ENCODE data around the gene CYP19A1.
A peak's percentile ranks its signal among the peaks of the same experiment; 100 is the strongest.

CYP19A1 gene

DNA sequence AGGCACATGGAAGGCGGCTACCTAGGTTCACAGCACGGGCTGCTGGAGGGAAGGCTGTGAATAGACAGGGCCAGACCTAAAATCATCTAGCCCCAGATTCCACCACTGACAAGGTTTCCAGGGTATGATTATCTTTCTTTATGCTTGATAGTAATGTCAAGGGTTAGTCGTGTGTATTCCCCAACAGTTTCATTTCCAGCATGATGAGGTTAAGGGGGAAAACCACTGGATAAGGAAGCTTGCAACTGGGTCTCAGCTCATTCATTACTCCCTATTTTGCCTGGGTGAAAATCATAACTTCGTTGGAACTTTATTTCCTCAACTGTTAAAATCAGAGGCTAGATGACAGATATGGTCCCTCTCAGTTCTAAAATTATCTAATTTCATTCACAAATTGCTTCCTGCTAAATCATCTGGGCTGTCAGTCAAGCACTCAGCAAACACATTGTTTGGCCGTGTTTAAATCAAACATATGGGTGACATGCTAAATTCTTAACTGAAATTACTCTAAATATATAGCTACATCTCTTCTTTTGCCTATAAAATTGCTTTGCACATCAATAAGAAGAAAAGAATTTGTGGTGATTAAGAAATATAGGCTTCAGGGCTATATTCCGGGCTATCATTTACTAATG is 111.7 kb downstream of the CYP19A1 start:
- no peak overlapping the region for H3K4me3 ChIP-seq (replicated peaks in 1 of 2; ENCODE audit: low read depth in 2 of 2, low read length in 2 of 2)
- DNase-seq (ENCODE audit: low read depth in 2 of 2): no peak
- TF ChIP-seq, protein P1, sequence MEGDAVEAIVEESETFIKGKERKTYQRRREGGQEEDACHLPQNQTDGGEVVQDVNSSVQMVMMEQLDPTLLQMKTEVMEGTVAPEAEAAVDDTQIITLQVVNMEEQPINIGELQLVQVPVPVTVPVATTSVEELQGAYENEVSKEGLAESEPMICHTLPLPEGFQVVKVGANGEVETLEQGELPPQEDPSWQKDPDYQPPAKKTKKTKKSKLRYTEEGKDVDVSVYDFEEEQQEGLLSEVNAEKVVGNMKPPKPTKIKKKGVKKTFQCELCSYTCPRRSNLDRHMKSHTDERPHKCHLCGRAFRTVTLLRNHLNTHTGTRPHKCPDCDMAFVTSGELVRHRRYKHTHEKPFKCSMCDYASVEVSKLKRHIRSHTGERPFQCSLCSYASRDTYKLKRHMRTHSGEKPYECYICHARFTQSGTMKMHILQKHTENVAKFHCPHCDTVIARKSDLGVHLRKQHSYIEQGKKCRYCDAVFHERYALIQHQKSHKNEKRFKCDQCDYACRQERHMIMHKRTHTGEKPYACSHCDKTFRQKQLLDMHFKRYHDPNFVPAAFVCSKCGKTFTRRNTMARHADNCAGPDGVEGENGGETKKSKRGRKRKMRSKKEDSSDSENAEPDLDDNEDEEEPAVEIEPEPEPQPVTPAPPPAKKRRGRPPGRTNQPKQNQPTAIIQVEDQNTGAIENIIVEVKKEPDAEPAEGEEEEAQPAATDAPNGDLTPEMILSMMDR (IDR thresholded peaks at IDR 0.05; ENCODE audit: low read depth, low read length): no peak

DNA sequence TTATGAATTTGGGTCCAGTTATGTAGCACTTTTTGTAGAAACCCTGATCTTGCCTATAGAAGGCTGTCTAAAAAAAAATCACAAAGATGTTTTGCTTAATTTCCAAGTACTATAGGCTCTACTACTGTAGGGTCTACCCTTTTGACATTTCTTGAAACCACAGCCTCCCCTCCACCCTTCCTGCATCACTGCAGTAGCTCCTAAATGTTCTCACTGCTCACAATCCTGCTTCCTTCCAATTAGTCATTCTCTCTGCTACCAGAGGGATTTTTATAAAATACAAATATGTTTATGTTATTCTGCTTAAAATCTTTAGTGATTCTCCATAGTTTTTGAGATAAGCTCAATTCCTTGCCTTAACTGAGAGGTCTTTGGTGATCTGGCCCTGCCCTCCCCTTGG is 114.0 kb downstream of the CYP19A1 start:
- H3K4me3 ChIP-seq (replicated peaks in 1 of 2; ENCODE audit: low read depth in 2 of 2, low read length in 2 of 2): no peak overlapping the region
- TF ChIP-seq, protein P1 (IDR thresholded peaks at IDR 0.05; ENCODE audit: low read depth, low read length): no peak
- DNase-seq (ENCODE audit: low read depth in 2 of 2): peak; percentile 41 to 61

DNA sequence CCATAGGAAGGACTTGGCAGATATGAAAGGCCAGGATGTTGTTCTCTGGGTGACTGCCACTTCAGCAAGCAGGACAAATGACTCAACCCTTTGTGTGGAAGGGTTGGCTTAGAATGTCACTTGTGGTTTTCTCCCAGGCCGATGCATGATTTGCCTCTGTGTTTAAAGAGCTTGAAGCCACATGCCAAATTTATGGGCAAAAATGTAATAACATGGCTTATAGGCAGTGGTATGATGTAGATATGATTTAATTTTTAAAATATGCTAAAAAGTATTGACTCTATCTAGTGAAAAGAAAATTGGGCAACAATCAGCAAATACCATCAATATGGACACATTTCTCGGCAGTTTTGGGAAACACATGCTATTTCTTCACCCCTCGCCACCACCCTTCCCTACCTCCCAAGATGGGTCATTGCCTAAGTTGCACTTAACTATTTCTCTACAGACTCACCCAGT is 114.6 kb downstream of the CYP19A1 start:
- TF ChIP-seq, protein P1 (IDR thresholded peaks at IDR 0.05; ENCODE audit: low read depth, low read length): no peak
- H3K4me3 ChIP-seq (replicated peaks in 1 of 2; ENCODE audit: low read depth in 2 of 2, low read length in 2 of 2): no peak overlapping the region
- peak; percentile 80 to 92 for DNase-seq (ENCODE audit: low read depth in 2 of 2)

DNA sequence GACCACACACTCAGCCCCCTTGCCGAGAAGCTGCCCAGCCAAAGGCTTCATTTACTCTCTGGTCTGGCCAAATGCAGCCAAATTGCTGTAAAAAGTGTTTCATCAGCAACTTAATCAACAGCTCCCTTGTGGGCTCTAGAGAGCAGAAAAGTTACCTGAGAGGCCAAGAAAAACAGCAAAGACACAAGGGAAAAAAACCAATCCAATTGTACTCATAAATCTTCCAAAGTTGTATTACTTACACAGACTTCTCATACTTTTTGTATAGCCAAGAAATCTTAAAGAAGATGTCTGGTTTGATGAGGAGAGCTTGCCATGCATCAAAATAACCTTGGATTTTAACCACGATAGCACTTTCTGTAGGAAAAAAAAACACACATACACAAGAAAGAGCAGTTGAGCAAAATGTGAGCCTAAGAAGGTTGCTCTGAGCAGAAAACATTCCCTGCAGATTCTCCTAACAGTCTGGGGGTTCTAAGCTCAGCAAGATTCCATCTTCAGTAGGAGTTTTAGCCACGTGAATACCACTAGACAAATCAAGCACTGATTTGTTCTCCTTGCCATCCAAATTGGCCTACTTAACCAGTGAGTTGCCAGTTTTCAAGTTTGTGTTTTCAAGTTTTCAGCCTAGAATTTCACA is 120.0 kb downstream of the CYP19A1 start:
- no peak for DNase-seq (ENCODE audit: low read depth in 2 of 2)
- TF ChIP-seq, protein P1 (IDR thresholded peaks at IDR 0.05; ENCODE audit: low read depth, low read length): no peak
- H3K4me3 ChIP-seq (replicated peaks in 1 of 2; ENCODE audit: low read depth in 2 of 2, low read length in 2 of 2): no peak overlapping the region

DNA sequence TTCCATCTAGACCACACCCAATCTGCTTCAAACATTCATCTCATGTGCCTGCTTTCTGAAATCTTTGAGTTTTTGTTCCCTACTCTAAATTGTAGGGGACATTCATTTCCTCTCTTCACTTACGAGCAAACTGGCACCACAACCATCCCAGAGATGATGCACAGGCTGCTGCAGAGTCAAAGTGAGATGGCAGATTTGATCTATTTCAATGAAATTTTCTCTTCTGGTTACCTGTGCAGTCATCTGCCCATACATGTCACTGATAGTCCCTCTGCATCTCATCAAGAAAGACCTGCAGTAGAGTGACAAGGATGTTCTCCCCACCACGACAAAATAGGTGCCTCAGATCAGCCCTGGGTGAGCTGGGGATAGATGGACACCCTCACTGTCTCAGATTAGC is 125.5 kb downstream of the CYP19A1 start:
- no peak overlapping the region for H3K4me3 ChIP-seq (replicated peaks in 1 of 2; ENCODE audit: low read depth in 2 of 2, low read length in 2 of 2)
- TF ChIP-seq, protein P1 (IDR thresholded peaks at IDR 0.05; ENCODE audit: low read depth, low read length): no peak
- DNase-seq (ENCODE audit: low read depth in 2 of 2): no peak

DNA sequence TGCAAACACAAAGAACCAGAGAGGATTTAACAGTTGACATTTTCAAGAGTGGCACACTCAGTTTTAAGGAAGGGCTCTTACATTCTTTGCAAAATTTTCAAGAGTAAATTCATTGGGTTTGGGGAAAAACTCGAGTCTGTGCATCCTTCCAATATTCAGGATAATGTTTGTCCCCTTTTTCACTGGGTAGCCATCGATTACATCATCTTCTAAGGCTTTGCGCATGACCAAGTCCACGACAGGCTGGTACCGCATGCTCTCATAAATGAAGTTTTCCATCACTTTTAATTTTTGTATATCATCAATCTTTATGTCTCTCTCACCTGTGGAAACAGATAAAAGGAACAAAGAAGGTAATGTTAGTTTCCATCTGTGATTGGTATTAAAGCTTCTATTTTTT is 126.2 kb downstream of the CYP19A1 start:
- no peak for DNase-seq (ENCODE audit: low read depth in 2 of 2)
- H3K4me3 ChIP-seq (replicated peaks in 1 of 2; ENCODE audit: low read depth in 2 of 2, low read length in 2 of 2): no peak overlapping the region
- TF ChIP-seq, protein P1 (IDR thresholded peaks at IDR 0.05; ENCODE audit: low read depth, low read length): no peak

Data from cardiac fibroblast (primary cell).